HG03108 (cell line): ENCODE data around the gene GRP.

Experiments used
- ATAC-seq: cut with Tn5 transposase; IDR thresholded peaks from one replicate; pipeline ENCODE4 v1.9.1; 2021; ENCODE audit warnings: moderate library complexity; ENCODE audit not compliant: unreplicated experiment

GRP gene

DNA sequence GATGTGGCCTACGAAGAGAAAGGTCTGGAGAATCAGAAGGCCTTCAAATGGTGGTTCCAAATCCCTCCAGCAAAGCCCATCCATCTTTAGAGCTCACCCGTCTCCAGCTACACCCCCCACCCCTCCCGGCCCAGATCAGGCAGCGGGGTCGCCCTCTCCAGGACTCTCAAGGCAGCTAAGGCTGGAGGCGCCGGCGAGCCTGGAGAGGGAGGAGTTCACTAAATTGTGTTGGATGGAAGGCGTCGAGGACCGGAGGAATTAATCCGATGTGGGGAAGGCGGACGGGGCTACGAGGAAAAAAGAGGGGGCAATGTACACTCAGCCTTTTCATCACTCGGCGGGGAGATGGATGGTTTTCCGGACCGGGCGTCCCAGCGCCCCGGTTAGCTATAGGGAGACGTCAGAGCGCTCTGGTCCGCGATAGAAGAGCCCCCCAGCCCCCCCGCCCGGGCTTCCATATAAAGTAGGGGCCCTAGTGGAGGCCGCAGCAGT lies at the start of gene GRP:
TSS of gene GRP (plus strand) at position 487 of the 492 bp plus-strand sequence. CDS start 108 bp downstream, outside the sequence.
- no peak for ATAC-seq

DNA sequence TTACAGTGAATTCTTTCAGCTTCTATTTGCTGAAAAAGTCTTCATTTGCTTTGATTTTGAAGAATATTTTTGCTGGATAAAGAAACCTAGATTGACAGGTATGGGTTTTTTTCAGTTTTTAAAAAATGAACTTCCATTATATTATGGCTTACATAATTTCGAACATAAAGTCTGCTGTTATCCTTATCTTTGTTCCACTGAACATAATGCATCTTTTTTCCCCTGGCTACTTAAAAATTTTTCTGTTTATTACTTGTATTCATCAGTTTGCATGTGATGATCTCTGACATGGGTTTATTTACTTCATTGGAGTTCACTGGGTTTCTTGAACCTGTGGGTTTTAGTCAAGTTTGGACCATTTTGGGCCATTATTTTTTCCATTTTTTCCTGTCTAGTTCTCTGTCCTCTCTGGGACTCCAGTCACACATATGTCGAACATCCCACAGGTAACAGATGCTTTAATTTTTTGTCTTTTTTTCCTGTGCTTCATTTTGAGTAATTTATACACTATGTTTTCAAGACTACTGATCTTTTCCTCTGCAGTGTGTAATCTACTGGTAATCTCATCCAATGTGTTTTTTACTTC lies 47.2 kb upstream of the GRP start:
- ATAC-seq = no peak

- no peak for ATAC-seq
Observed at GRCh38 chr18:59177485-59177884, 42.5 kb upstream of the GRP start.

DNA sequence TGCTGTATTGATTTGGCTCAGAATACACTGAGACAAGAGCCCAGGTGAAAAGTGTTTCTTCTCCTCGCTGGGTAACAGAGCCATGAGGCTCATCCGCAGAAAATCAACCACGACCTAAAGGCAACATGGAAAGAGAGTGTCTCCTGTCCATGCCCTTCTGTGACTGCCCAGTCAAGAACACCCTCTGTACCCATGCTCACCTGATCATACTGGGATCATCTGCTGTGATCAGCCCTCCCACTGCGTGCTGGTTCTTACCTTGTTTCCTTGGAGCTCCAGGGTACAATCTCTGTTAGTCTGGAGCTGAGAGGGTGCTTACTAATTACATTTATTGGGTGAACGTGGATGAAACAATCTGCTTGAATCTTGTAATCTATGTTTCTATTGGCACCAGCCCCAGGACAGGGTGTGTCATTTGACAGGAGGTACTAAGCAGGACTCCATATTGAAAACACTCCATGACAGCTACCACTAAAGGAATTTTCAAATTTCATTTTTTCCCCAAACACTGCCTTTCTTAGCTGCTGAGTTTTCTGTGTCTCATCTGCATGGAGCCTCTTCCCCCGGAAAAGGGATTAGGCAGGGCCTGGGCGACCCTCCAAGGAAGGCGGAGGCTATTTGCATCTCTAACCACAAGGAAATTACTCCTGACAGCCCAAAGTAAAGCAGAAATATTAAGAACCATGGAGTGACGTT lies 39.7 kb upstream of the GRP start:
- ATAC-seq = no peak

- ATAC-seq = no peak
Observed at GRCh38 chr18:59182673-59183072, 37.3 kb upstream of the GRP start.

DNA sequence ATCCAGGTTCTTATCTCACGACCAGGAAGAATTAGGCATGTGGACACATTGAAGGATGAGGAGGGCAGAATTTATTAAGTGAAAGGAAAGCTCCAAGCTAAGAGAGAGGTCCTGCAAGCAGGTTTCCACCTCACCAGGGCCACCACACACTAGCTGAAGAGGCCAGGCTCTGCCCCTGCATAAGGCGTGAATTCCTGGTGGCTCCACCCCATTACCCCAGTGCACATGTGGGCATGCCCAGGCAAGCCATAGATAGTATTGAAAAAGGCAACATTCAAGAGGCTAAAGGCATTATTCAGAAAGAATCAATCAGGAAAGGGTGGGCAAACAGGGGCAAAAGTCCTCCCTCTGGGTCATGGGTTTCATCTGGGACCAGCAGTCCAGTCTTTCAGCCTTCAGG lies 30.9 kb upstream of the GRP start:
- no peak for ATAC-seq

DNA sequence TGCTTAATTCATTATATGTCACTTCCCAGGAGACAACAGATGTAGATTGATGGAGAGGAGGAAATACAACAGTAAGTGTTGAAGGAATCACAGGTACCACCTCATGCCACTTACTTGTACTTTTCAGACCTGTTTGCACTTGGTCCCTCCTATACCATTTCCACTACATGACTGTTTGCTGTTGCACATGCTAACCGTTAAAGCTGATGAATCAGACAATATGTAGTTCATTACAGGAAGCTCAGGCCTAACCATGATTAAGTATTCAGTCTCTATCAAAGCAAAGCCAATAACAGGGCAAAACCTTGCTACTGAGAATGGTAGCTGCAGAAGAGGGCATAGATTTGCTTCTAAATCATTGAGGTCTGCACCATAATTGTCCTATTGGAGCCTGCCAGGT lies 30.2 kb upstream of the GRP start:
- no peak for ATAC-seq

DNA sequence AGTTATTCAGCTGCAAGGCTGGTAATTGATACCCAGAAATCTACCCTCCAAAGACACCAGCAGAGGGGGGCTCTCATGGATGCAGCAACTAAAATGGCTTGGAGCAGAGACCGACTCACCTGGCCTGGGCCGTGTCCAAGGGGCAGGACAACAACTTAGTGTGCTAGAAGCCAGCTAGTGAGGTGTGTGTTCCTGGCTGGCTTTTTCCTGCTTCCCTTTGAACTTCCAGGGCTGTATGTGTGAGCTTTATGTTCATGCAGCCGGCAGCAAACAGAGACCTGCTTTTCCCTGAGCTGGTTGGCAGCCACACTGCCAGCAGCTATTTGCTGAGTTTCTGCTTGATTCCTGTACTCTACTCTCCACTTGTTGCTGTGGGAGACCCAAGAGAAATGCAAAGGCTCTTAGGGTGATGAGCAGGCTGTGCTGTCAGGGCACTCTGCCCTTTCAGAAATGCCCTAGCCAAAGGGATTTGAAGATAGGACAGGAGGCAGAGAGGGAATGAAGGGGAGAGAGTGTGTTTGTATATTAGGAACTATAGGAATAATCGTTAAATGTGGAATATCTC lies 23.7 kb upstream of the GRP start:
- no peak for ATAC-seq

- no peak for ATAC-seq
Observed at GRCh38 chr18:59197636-59198035, 22.3 kb upstream of the GRP start.

GRCh38 chr18:59198215-59198614 lies 21.7 kb upstream of the GRP start:
- no peak for ATAC-seq

DNA sequence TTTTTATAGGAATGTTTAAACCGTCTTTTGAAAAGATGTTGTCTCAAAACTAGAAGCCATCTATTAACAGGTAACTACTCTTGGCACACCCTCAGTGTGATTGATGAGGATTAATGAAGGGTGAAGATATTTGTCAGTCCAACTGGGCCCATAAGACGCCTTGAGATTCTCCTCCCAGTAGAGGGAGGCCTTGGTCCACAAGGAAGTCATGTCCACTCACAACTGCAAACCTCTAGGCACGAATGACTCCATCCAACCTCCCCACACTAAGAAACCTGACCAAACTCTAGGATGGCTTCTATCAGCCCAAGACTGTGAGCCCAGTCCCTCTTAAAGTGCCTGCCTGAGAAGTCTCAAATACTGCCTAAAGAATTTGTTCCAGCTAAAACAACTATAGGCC lies 19.2 kb upstream of the GRP start:
- ATAC-seq = no peak

- ATAC-seq = no peak
Observed at GRCh38 chr18:59202258-59202820, 17.6 kb upstream of the GRP start.

DNA sequence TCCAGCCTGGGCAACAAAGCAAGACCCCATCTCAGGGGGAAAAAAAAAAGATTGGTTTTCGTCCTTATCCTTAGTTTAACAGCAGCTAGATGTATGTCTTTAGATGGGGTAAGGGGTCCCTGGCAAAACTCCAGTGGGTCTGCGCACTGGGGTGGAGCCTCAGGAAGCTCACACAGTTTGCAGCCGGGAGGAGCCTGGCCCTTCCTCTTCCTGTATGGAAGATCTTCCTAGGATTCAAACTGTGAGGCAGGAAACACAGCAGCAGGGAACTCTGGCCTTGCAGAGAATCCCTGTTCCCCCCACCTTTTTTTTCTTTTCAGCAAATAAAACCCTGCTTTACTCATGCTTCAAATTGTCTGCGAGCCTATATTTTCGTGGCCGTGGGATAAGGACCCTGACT lies 12.5 kb upstream of the GRP start:
- ATAC-seq = no peak

- ATAC-seq = no peak
Observed at GRCh38 chr18:59208602-59209125, 11.3 kb upstream of the GRP start.

GRCh38 chr18:59210299-59210698 lies 9.7 kb upstream of the GRP start:
- no peak for ATAC-seq

DNA sequence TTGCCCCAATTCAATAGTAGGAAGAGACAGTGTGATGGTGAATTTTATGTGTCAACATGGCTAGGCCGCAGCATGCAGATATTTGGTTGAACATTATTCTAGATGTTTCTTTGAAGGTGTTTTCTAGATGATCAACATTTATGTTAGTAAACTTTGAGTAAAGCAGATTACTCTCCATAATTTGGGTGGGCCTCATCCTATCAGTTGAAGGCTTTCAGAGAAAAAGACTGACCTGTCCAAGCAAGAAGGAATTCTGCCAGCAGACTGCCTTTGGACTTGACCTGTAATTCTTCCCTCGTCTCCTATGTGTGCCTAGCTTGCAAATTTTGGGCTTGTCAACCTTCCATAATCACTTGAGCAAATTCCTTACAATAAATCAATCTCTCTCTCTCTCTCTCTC lies 8.3 kb upstream of the GRP start:
- no peak for ATAC-seq

DNA sequence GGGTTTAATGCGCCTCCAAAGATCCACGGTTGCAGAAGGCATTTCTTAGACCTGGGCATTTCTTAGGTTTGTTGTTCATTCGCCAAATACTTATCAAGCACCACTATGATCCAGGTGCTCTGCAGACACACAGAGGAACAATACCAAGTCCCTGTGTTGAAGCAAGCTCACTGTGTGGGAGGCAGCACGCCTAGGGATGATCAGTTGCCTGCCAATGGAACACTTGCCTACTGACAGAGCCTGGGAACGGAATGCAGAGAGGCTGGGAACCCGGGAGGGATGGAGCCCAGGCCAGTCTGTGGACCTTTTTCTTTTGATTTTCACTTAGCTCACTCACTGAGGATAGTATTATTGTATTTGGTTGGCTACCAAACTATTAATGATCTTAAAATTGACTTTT lies 1.9 kb upstream of the GRP start:
- ATAC-seq = no peak

DNA sequence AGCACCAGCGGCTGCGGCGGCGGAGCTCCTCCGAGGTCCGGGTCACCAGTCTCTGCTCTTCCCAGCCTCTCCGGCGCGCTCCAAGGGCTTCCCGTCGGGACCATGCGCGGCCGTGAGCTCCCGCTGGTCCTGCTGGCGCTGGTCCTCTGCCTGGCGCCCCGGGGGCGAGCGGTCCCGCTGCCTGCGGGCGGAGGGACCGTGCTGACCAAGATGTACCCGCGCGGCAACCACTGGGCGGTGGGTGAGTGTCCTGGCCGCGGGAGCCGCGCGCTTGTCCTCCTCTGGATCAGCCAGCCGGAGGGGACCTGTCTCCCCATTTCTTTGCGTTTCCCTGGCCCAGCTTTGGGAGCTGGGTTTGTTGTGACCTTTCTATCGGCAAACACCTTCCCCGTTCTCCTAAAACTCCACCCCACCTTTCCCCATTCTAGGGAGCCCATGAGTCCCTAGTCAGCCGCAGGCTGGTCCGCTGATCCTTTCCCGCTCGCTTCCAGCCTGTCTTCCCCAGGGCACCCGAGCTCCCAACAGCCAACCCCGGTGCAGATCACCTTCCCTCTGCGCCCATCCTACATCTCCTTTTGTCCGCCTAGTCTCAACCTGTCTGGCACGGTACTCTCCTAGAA lies 316 bp downstream of the GRP start:
- no peak for ATAC-seq

- no peak for ATAC-seq
Observed at GRCh38 chr18:59220784-59221765, 1.1 kb downstream of the GRP start.

DNA sequence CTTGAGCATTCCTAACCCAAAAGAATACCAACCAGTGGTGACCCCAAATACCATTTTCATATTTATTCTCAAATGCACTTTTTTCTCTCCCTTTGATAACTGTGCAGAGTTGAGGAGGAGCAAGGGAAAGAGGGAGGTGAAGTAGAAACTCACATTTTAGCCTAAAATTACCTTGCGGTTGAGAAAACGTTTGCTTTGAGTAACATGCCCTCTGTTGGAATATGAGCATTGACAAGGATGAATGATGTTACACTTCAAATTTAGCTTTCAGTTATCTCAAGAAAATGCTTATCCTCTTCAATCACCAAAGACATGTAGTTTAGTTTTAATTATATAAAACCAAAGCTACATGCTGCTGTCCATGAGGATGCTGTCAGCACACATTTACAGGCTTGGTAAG lies 2.4 kb downstream of the GRP start:
- no peak for ATAC-seq
